GM21528 (cell line): ENCODE measurements around the gene COCH.

ENCODE experiments used
- ATAC-seq: cut with Tn5 transposase; IDR thresholded peaks from one replicate; pipeline ENCODE4 v1.9.1; 2021; ENCODE audit warnings: mild to moderate bottlenecking, moderate library complexity; ENCODE audit not compliant: unreplicated experiment, low FRiP score

The COCH gene

DNA sequence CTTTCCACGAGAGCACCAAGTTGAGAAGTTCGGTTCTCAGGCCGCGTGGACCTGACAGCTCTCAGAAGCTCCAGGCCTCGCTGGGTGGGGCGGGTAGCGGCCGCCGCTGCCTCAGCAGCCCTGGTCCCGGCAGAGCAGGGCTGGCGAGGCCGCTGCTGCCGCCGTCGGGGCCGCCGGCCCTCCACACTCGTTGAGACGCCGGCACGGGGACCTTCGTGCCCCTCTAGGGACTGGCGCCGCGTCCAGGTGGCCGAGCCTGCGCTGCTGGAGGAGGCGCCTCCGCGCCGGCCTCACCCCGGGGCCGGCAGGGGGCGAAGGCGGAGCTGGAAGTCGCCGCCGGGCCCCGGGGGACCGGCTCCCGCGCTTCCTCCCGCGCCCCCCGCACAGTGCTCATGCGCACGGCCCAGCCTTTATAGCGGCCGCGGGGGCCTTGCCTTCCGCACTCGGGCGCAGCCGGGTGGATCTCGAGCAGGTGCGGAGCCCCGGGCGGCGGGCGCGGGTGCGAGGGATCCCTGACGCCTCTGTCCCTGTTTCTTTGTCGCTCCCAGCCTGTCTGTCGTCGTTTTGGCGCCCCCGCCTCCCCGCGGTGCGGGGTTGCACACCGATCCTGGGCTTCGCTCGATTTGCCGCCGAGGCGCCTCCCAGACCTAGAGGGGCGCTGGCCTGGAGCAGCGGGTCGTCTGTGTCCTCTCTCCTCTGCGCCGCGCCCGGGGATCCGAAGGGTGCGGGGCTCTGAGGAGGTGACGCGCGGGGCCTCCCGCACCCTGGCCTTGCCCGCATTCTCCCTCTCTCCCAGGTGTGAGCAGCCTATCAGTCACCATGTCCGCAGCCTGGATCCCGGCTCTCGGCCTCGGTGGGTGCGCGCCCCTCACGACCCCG is at the start of gene COCH:
Gene COCH, plus strand, starts transcription at position 440 of the 879 bp plus-strand sequence. Its CDS starts 380 bp downstream, at position 820.
- peak; percentile 71 for ATAC-seq

DNA sequence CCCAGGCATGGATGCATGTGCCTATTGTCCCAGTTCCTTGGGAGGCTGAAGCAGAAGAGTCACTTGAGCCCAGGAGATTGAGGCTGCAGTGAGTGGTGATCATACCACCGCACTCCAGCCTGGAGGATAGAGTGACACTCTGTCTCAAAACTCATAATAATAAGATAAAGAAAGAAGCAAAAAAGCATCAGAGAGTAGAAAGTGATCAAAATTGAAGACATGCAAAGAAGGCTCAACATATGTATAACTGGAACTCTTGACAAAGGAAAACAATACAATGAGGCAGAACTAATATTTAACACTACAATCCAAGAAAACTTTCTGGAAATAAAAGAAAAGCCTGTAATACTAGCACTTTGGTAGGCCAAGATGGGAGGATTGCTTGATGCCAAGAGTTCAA is 48.3 kb upstream of the COCH start:
- no peak for ATAC-seq

DNA sequence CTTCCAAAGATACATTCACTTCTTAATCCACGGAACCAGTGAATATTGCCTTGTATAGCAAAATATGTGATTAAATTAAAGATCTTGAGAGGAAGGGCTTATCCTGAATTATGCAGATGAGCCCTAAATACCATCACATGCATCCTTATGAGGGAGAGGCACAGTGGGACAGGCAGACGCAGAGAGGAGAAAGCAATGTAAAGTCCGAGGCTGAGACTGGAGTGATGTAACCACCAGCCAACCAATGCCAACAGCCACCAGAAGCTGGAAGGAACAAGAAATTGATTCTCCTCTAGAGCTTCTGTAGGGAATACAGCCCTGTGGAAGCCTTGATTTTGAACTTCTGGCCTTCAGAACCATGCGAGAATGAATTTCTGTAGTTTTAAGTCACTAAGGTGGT is 44.5 kb upstream of the COCH start:
- no peak for ATAC-seq

DNA sequence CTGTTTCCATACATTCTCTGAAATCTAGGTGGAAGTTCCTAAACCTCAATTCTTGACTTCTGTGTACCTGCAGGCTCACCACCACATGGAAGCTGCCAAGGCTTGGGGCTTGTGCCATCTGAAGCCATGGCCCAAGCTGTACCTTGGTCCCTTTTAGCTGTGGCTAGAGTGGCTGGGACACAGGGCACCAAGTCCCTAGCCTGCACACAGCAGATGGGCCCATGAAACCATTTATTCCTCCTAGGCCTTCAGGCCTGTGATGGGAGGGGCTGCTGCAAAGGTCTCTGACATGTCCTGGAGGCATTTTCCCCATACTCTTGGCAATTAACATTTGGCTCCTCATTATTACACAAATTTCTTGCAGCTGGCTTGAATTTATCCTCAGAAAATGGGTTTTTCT is 40.0 kb upstream of the COCH start:
- no peak for ATAC-seq

DNA sequence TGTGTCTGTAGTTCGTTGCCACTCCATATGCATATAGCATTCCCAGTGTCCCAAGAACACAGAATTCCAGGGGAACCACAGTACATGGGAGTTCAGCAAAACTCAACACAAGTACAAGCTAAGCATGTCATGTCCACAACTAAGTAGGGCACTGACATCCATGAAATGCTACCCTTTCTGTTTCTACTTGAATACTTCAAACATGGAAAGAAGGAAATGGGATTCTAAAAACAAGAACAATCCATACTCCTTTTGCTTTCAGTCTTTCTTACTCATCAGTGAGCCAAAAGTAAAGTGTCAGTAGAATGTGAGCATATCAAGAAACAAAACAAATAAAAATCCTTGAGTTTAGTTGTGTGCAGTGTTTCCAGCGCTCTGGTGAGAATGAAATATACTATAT is 36.0 kb upstream of the COCH start:
- no peak for ATAC-seq

DNA sequence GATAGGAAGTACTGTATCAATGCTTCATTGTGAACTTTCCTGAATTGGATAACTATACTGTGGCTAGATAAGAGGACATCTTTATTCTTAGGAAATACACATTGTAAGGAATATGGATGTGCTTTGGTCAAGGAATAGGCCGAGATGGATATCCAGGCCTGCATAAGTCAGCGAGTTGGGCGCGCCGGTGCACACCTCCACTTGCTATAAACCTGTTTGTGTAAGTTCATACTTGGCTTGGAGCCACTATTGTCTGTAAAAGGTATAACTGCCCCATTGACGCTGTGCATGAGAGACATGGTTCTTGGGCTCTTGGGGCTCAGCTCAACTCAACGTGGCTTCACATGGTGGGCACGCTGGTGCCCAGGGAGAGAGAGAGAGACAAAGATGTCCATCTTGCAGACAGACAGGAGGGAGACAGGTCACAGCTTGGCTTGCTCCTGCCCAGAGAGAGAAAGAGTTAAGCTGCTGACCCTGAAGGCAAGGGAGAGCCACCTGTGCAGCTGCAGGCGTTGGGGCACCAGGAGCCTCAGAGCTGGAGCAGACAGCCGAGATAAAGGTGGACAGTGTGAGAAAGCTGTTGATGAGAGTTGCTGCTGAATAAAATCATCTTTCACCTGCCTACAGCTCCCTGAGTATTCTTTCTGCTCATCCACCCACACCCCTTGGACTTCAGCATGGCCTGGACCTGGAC is 34.1 kb upstream of the COCH start:
- ATAC-seq, result no peak

DNA sequence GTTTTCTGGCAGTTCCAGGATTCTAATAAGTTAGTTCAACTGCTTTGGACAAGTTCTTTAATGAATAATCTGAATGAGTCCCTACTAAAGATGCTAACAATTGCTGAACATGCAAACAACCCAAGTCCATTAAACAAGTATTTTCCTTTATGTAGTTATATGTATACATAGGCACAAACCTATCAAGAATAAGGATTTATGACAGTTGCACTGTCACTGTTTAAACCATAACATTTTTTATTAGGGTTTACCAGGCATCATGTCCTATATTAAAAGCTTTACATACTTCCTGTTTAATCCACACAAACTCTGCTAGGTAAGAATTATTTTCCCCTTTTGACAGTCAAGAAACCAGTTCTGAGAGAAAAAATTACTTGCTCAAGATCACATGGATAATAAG is 31.9 kb upstream of the COCH start:
- no peak for ATAC-seq

DNA sequence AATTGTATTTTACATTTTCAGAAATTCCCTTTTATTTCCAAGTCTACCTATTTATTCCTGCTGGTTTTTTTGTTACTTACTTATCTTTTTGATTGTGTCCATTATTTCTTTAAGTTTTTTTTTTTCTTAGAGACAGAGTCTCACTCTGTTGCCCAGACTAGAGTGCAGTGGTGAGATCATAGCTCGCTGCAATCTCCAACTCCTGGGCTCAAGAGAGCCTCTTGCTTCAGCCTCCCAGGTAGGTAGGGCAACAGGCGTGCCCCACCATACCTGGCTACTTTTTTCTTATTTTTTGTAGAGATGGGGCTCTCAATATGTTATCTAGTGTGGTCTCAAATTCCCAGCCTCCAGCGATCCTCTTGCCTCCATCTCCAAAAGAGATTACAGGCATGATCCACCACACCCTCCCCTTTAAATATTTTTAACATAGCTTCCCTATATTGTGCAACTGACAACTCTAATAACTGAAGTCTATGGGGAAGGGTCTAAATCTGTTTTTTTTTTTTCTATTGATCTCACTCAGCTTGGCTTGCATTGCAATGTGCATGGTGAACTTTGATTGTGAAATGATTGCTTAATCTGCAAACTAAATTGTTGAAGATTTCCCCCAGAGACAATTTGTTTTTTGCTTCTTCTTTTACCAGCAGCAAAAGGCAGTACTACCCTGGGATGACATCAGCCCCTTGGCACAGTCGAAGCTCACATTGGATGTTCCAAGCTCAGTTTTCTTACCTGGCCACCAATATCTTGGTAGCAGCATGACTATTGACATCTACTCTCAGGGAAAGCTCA is 25.7 kb upstream of the COCH start:
- ATAC-seq, result no peak

DNA sequence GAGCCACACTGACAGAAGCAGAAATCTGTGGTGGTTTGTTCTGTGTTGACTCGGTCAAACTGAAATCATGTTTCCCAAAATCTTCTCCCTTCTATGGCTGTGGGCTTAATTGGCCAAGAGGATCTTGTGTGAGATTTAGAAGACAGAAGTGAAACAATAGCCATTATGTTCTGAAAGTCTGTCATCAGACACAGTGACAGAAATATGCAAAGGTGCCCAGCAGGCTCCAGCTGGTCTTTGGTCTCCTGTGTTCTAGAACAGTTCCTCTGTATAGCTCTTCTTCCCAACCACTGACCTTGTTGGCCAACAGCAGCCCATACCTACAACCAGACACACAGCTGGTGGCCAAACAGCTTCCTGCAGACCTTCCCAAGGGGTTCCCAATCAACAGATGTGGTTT is 25.0 kb upstream of the COCH start:
- ATAC-seq, result peak; percentile 96

DNA sequence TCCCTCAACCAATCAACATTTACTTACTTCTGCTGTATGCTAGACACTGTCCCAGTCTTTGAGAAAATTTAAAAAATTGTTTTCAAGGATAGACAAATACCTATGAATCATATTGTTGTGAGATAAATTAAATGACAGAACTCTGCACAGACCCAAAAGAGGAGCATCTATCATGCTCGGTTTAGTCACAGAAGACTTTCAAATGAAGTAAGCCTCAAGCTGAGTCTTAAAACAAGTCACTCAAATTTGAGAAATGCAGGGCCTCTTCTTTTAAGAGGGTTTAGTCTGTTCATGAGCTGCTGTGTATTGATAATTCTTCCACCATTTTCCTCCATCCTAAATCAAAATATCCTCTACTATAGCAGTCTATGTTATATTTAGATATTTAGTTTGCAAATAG is 24.4 kb upstream of the COCH start:
- no peak for ATAC-seq

DNA sequence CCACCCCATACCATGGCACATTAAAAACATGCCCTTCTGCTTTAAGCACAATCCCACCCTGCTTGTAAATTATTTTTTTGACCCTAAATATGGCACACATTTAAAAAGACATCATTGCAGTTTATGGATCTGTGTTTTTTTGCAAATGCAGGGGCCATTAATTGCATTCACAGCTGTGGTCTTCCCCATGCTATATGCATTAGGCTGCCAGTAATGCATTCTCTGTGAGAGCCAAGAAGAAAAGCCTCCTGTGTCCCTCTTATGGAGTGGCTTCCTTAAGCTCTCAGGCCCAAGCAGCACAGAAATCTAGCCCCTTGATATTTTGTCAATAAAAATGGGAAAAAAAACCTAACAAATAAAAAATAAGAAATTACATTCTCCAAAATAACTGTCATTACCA is 20.4 kb upstream of the COCH start:
- no peak for ATAC-seq

DNA sequence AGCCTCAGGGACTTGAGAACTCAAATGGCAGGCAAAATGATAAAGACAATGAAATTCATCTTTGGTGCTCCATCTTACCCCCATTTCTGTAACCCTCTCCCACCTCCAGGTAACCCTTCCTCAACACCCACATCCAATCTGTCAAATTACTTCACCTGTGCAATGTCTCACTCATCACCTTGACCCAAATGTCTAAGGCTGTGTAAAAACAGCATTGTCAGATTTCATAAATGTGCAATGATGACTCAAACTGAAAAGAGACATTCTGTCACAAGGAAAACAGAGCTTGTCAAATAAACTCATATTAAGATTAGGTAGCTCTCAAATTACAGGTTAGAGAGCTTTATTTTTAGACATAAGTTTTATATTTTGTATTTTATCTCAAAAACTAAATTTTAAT is 19.9 kb upstream of the COCH start:
- ATAC-seq, result no peak

DNA sequence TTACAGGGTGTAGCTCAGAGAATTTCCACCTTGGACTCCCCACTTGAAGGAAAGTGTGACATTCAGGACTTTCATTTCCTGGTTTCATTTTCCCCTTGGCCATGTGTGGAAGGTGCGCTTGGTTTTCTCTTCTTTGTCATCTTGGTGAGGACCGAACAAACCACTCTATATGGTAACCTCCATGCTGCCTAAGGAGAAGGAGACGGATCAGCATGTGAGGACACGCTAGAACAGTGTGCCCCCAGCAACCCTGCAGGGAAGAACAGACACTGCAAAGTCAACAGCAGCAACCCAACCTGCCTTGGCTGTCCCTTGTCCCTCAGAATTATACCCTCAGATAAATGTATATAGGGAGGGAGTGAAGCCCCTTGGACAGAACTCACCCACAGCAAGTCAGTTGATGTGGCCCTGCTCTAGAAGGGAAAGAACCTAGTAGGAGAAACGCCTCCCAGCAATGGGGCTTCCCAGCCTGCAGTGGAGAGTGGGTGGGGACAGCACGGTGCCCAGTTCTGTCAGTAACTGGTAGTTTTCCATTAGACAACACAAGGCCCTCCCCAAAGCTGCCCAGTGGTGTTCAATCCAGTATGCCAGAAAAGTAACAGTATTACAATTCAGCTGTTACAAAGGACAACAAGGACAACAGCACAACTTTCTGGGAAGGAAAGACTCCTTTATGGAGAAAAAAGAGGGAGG is 18.9 kb upstream of the COCH start:
- no peak for ATAC-seq

DNA sequence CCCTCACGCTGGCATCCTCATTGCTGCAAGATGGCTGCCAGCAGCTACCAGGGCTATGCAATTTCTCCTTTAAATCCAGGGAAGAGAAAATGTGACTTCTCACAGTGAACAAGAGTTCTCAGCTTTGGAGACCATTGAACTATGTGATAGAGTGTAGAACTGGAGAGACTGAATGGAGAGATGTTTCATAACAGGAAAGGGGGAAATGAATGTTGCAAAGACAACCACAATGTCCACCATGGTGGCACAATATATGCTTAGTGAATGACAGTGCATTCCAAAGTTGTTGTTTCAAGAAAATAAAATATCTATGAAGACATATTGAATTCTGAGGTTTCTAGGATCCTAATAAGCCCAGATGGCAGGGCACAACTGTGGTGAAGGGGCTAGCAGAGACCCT is 13.2 kb upstream of the COCH start:
- ATAC-seq, result no peak

DNA sequence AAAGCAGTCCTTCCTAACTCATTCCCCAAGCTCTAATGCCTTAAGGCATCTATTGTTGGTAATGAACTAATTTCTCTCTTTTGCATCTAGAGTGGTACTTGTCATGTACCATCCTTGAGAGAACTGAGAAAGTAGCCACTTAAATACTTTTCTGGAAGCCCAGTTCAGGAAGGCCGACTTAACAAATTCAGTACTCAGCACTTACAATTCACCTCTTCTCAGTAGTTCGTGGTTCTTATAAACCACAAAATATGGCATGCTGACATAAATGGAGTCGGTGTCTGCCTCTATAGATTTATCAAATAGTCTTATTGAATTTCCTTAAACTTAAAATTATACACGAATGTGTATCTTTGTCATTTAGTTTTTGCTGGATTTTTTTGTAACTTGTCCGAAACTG is 9.4 kb upstream of the COCH start:
- ATAC-seq, result no peak

DNA sequence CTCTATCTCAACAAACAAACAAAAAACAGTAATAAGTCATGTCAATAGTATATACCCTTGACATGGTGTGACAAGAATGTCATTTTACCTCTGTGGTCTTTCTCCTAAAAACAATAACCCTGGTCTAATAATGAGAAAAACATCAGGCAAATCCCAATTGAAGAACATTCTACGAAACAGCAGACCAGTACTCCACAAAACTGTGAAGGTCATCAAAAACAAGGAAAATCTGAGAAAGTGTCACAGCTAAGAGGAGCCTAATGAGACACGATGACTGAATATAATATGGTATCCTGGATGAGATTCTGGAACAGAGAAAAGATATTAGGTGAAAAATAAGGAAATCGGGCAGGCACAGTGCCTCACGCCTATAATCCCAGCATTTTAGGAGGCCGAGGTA is 5.6 kb upstream of the COCH start:
- no peak for ATAC-seq

DNA sequence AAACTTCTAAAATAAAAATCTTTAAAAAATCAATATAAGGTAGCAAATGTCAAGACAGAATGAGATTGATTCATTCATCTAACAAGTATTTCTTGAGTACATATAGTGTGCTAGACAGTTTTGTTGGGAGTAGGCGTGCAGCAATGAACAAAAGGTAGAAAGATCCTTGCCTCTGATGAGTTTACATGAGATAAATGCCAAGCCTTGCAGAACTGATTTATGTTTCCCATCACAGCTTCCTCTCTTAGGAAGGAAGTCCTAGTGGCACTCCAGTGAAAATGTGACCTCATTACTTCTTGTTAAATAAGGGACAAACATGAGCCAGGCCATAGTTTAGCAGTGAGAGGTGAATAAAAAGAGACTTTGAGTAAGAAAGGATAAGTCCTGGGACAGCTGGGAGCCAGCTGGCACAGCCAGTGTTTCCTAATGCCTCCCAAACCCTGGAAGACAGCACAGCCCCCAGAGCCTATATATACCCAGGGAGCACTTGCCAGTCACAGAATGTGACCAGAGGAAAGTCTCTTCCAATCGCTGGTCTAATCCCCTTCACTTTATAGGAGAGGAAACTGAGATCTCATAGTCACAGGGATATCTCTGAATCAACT is 4.7 kb upstream of the COCH start:
- ATAC-seq, result no peak

DNA sequence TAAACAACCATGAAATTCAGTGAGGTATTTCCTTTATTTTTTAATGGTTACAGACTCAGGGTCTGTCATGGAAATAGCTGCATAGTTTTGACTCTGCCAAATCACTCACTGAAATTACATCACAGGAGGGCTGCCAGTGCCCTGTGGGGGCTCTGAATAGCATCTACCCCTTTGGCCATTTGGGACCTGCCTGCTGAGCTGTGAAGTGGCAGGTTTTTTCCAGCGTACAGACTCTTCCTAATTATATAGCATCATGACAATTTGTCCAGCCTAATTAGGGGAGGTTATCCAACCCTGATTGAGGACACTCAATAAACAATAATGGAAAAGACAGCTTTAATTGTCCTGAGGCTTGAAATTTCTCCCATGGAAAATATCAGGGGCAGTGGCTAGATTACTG is 1.8 kb upstream of the COCH start:
- ATAC-seq, result no peak

DNA sequence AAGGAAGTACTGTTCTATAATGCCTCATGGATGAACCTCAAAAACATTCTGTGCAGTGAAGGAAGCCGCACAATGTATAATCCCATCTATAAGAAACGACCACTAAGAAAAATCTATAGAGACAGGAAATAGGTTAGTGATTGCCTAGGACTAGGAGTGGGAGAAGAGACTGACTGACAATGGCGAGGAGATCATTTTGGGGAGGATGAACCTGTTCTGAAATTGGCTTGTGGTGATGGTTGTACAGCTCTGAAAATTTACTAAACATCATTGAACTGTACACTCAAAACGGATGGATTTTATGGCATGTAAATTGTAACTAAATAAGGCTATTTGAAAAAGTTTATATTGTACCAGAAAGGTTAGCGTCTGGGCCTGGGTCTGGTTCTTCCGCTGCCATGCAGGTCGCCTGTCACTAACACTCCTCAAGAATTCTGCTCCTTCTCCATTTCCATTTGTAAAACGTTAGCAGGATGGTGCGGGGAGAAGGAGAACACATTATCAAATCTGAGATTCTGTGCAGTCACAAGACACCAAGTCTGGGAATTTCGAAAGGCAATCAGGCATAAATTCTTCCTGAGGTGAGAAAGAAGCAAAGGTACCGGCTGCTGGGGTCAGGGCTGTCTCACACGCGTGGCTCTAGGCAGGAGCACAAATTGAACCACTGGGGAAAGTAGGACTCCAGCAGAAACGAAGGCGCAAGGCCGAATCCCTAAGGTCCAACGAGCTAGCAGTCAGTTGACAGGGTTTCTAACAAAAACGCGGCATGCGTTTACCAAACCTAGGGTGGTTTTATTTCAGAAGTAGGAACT is 845 bp upstream of the COCH start:
- no peak for ATAC-seq
